HEK293T (cell line): ENCODE measurements around the gene NUCB1.
"Not testable (repeated sequence)": the region's sequence is repeated elsewhere in the genome, so short reads cannot be mapped to it uniquely, and the experiment has no call there.

Experiments used
- CTCF ChIA-PET: fragments of 350-600 bp; formaldehyde crosslinking; extraction: SDS; loops from one replicate; lab custom pipeline; 2021; ENCODE audit warnings: antibody characterized with exemption, inconsistent platforms; lab: Yijun Ruan, JAX
- POLR2A ChIA-PET: fragments of 350-600 bp; formaldehyde crosslinking; extraction: SDS; loops from one replicate; lab custom pipeline; 2020; ENCODE audit warnings: antibody characterized with exemption, inconsistent platforms; lab: Yijun Ruan, JAX
- DNase-seq: peaks from one replicate; pipeline ENCODE4 v3.0.0; 2012; ENCODE audit warnings: mixed read lengths; ENCODE audit errors: extremely low spot score
- ARNT ChIP-seq: fragments of 450-650 bp; IDR thresholded peaks from 2 replicates; pipeline ENCODE4 v1.6.1; 2017; ENCODE audit warnings: mild to moderate bottlenecking
- BHLHE40 ChIP-seq: fragments of 450-650 bp; IDR thresholded peaks from 2 replicates; pipeline ENCODE4 v1.6.1; 2016; ENCODE audit warnings: mild to moderate bottlenecking, moderate library complexity, borderline replicate concordance
- CTBP1 ChIP-seq: fragments of 450-650 bp; IDR thresholded peaks from 2 replicates; pipeline ENCODE4 v1.6.1; 2016; ENCODE audit warnings: borderline replicate concordance
- ELF4 ChIP-seq: fragments of 450-650 bp; IDR thresholded peaks from 2 replicates; pipeline ENCODE4 v1.6.1; 2017; ENCODE audit warnings: antibody characterized with exemption
- FOXA1 ChIP-seq: fragments of 450-650 bp; IDR thresholded peaks from 2 replicates; pipeline ENCODE4 v1.6.1; 2016; ENCODE audit warnings: mild to moderate bottlenecking
- FOXK2 ChIP-seq: fragments of 450-650 bp; IDR thresholded peaks from 2 replicates; pipeline ENCODE4 v1.6.1; 2016; ENCODE audit warnings: mild to moderate bottlenecking
- FOXM1 ChIP-seq: fragments of 450-650 bp; IDR thresholded peaks from 2 replicates; pipeline ENCODE4 v1.6.1; 2017; ENCODE audit warnings: mild to moderate bottlenecking, borderline replicate concordance
- HDGF ChIP-seq: fragments of 450-650 bp; IDR thresholded peaks from 2 replicates; pipeline ENCODE4 v1.6.1; 2017; ENCODE audit warnings: antibody characterized with exemption, borderline replicate concordance
- L3MBTL2 ChIP-seq: fragments of 450-650 bp; conservative IDR thresholded peaks from 2 replicates; pipeline ENCODE4 v1.6.1; 2016; ENCODE audit warnings: mild to moderate bottlenecking
- LEF1 ChIP-seq: fragments of 450-650 bp; IDR thresholded peaks from 2 replicates; pipeline ENCODE4 v1.6.1; 2017; ENCODE audit warnings: mild to moderate bottlenecking, borderline replicate concordance
- NFRKB ChIP-seq: fragments of 450-650 bp; IDR thresholded peaks from 2 replicates; pipeline ENCODE4 v1.6.1; 2016; ENCODE audit warnings: mild to moderate bottlenecking, moderate library complexity
- PKNOX1 ChIP-seq: fragments of 450-650 bp; IDR thresholded peaks from 2 replicates; pipeline ENCODE4 v1.6.1; 2016
- SP1 ChIP-seq: fragments of 450-650 bp; IDR thresholded peaks from 2 replicates; pipeline ENCODE4 v1.6.1; 2017
- SUZ12 ChIP-seq: fragments of 450-650 bp; IDR thresholded peaks from 2 replicates; pipeline ENCODE4 v1.6.1; 2016; ENCODE audit warnings: mild to moderate bottlenecking
- TARDBP ChIP-seq: fragments of 450-650 bp; IDR thresholded peaks from 2 replicates; pipeline ENCODE4 v1.6.1; 2016
- ZNF384 ChIP-seq: fragments of 450-650 bp; IDR thresholded peaks from 2 replicates; pipeline ENCODE4 v1.6.1; 2016

NUCB1 gene

GRCh38 chr19:48922548-48923490, 22.7 kb downstream of the NUCB1 start:
- POLR2A ChIA-PET: no interaction called here
- DNase-seq: no peak
- CTCF ChIA-PET: no interaction called here

GRCh38 chr19:48925240-48925843, 25.2 kb downstream of the NUCB1 start:
- POLR2A ChIA-PET: no interaction called here
- TF ChIP-seq CTBP1: no peak
- TF ChIP-seq BHLHE40: no peak
- TF ChIP-seq NFRKB: no peak
- TF ChIP-seq FOXA1: no peak
- no peak for TF ChIP-seq SUZ12
- no peak for TF ChIP-seq LEF1
- TF ChIP-seq PKNOX1: no peak
- no peak for TF ChIP-seq TARDBP
- no peak for TF ChIP-seq ZNF384
- TF ChIP-seq ARNT: no peak
- no peak for TF ChIP-seq FOXM1
- no peak for TF ChIP-seq FOXK2
- TF ChIP-seq L3MBTL2: no peak
- TF ChIP-seq HDGF: no peak
- no peak for TF ChIP-seq ELF4
- TF ChIP-seq SP1: no peak
- CTCF ChIA-PET: no interaction called here

More at GRCh38 chr19:48922548-48923490, 22.7 kb downstream of the NUCB1 start:
- no peak for TF ChIP-seq ZNF384
- no peak for TF ChIP-seq FOXM1
- TF ChIP-seq L3MBTL2: no peak
- TF ChIP-seq HDGF: no peak
- TF ChIP-seq TARDBP: no peak
- no peak for TF ChIP-seq SUZ12
- TF ChIP-seq ELF4: no peak
- TF ChIP-seq LEF1: no peak

GRCh38 chr19:48925890-48926289, 25.8 kb downstream of the NUCB1 start:
- POLR2A ChIA-PET, DNase-seq: not testable (repeated sequence)
- CTCF ChIA-PET: interaction anchor here (0.6 kb wide), 1 partner anchor 15 kb away, joined by 6 read pairs; no protein-coding TSS in a partner anchor

More at GRCh38 chr19:48925240-48925843, 25.2 kb downstream of the NUCB1 start:
- DNase-seq: no peak

GRCh38 chr19:48926909-48927308, 26.8 kb downstream of the NUCB1 start:
- DNase-seq: no peak
- ChIA-PET POLR2A (no interaction called here), CTCF (no interaction called here)
- TF ChIP-seq FOXM1: no peak
- TF ChIP-seq ARNT: no peak
- no peak for TF ChIP-seq CTBP1
- no peak for TF ChIP-seq FOXK2
- no peak for TF ChIP-seq PKNOX1
- no peak for TF ChIP-seq ELF4
- TF ChIP-seq L3MBTL2: no peak
- no peak for TF ChIP-seq SUZ12
- TF ChIP-seq TARDBP: no peak
- no peak for TF ChIP-seq SP1
- TF ChIP-seq HDGF: no peak
- no peak for TF ChIP-seq LEF1
- TF ChIP-seq BHLHE40: no peak
- no peak for TF ChIP-seq ZNF384
- no peak for TF ChIP-seq NFRKB

GRCh38 chr19:48927692-48928091, 27.6 kb downstream of the NUCB1 start:
- CTCF ChIA-PET, DNase-seq, POLR2A ChIA-PET: not testable (repeated sequence)

GRCh38 chr19:48928164-48929025, 28.3 kb downstream of the NUCB1 start:
- DNase-seq: no peak
- CTCF ChIA-PET: no interaction called here

More at GRCh38 chr19:48928164-48929025, 28.3 kb downstream of the NUCB1 start:
- TF ChIP-seq FOXK2 (no peak), FOXA1 (no peak), SP1 (no peak), NFRKB (no peak), PKNOX1 (no peak), L3MBTL2 (no peak), BHLHE40 (no peak), TARDBP (no peak)
- POLR2A ChIA-PET: no interaction called here
